DOHH2 (cell line): ENCODE data around the gene LSM3.

ENCODE experiments used
- H3F3A ChIP-seq: fragments of 200-600 bp; sonication (generic), shearing (Covaris generic); 2 replicates; pipeline ENCODE4 v1.6.0; 2016; ENCODE audit warnings: antibody characterized with exemption, mild to moderate bottlenecking; ENCODE audit not compliant: control insufficient read depth, insufficient read depth
- H3K27ac ChIP-seq: fragments of 200-600 bp; sonication (generic); 2 replicates; pipeline ENCODE4 v1.5.1; 2014; ENCODE audit warnings: low read depth, mild to moderate bottlenecking, low read length, moderate library complexity
- H3K27me3 ChIP-seq: fragments of 200-600 bp; sonication (generic); 2 replicates; pipeline ENCODE4 v1.6.1; 2014; ENCODE audit warnings: mild to moderate bottlenecking, low read length, mixed read lengths; ENCODE audit not compliant: control insufficient read depth
- H3K36me3 ChIP-seq: fragments of 200-600 bp; sonication (generic); 2 replicates; pipeline ENCODE4 v1.6.1; 2014; ENCODE audit warnings: mild to moderate bottlenecking, low read length, moderate library complexity, mixed read lengths; ENCODE audit not compliant: control insufficient read depth
- H3K4me1 ChIP-seq: fragments of 200-600 bp; sonication (generic); 2 replicates; pipeline ENCODE4 v1.6.1; 2014; ENCODE audit warnings: mild to moderate bottlenecking, low read length, mixed read lengths; ENCODE audit not compliant: control insufficient read depth
- H3K4me2 ChIP-seq: fragments of 200-600 bp; sonication (generic); 2 replicates; pipeline ENCODE4 v1.6.0; 2014; ENCODE audit warnings: mild to moderate bottlenecking, low read length, moderate library complexity
- H3K4me3 ChIP-seq: fragments of 200-600 bp; sonication (generic); 2 replicates; pipeline ENCODE4 v1.5.1; 2014; ENCODE audit warnings: mild to moderate bottlenecking, low read length, mixed read lengths
- H3K79me2 ChIP-seq: fragments of 200-600 bp; sonication (generic); 2 replicates; pipeline ENCODE4 v1.6.1; 2014; ENCODE audit warnings: mild to moderate bottlenecking, low read length, mixed read lengths; ENCODE audit not compliant: control insufficient read depth
- H3K9me2 ChIP-seq: fragments of 200-600 bp; sonication (generic); replicated peaks from 2 replicates; pipeline ENCODE4 v1.6.1; 2014; ENCODE audit warnings: mild to moderate bottlenecking, low read length, mixed read lengths; ENCODE audit not compliant: control insufficient read depth
- H3K9me3 ChIP-seq: fragments of 200-600 bp; sonication (generic); 2 replicates; pipeline ENCODE4 v1.6.1; 2014; ENCODE audit warnings: antibody characterized with exemption, low read length, mixed read lengths; ENCODE audit not compliant: control insufficient read depth, insufficient read depth
- H4K20me1 ChIP-seq: fragments of 200-600 bp; sonication (generic); 2 replicates; pipeline ENCODE4 v1.6.0; 2014; ENCODE audit warnings: low read depth, mild to moderate bottlenecking, antibody characterized with exemption, low read length, moderate library complexity; ENCODE audit not compliant: control insufficient read depth, insufficient read depth
- EZH2phosphoT487 ChIP-seq: fragments of 200-600 bp; sonication (generic); IDR thresholded peaks from 2 replicates; pipeline ENCODE4 v1.6.1; 2017; ENCODE audit warnings: borderline replicate concordance, mild to moderate bottlenecking, antibody characterized with exemption, low read length, moderate library complexity, mixed read lengths
- TF ChIP-seq, protein P1 (sequence below): fragments of 200-600 bp; sonication (generic); IDR thresholded peaks from one replicate; pipeline ENCODE4 v1.5.1; 2014; ENCODE audit warnings: antibody characterized with exemption, mild to moderate bottlenecking, low read depth, low read length; ENCODE audit not compliant: poor library complexity, severe bottlenecking

The LSM3 gene

DNA sequence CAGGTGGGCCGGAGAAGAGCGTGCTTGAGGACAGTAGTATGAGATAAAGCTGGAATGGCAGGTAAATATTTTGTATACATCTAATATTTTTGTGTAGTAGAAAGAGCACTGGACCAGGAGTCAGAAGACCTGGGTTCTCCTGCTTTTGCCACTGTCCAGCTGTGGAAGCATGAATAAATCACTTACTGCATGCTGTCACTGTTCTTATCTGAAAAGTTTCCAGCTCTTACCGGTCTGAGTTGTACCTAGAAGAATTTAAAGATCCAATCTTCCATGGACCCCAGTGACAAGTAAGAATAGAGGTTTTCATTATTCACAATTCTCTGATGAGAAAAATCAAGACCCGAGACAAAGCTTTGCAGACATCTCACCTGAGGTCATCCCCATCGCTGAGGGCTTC, 6.1 kb upstream of the LSM3 start:
- peaks cover 45% of the 10 kb centered on the region for H3K79me2 ChIP-seq
- no peak overlapping the region for H3K27ac ChIP-seq
- H3K9me3 ChIP-seq = no peaks in the 10 kb centered on the region
- no peaks in the 10 kb centered on the region for H3K9me2 ChIP-seq
- H3F3A ChIP-seq = peaks cover 13% of the 10 kb centered on the region
- H3K4me3 ChIP-seq = no peak overlapping the region
- peaks cover 10% of the 10 kb centered on the region; the same call in 1 of the 2 replicates for H4K20me1 ChIP-seq
- no peak overlapping the region for H3K4me2 ChIP-seq
- peaks cover 61% of the 10 kb centered on the region for H3K36me3 ChIP-seq
- TF ChIP-seq, protein P1, sequence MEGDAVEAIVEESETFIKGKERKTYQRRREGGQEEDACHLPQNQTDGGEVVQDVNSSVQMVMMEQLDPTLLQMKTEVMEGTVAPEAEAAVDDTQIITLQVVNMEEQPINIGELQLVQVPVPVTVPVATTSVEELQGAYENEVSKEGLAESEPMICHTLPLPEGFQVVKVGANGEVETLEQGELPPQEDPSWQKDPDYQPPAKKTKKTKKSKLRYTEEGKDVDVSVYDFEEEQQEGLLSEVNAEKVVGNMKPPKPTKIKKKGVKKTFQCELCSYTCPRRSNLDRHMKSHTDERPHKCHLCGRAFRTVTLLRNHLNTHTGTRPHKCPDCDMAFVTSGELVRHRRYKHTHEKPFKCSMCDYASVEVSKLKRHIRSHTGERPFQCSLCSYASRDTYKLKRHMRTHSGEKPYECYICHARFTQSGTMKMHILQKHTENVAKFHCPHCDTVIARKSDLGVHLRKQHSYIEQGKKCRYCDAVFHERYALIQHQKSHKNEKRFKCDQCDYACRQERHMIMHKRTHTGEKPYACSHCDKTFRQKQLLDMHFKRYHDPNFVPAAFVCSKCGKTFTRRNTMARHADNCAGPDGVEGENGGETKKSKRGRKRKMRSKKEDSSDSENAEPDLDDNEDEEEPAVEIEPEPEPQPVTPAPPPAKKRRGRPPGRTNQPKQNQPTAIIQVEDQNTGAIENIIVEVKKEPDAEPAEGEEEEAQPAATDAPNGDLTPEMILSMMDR = no peak
- TF ChIP-seq EZH2phosphoT487 = no peak
- H3K27me3 ChIP-seq = no peaks in the 10 kb centered on the region
- peaks cover 36% of the 10 kb centered on the region for H3K4me1 ChIP-seq

DNA sequence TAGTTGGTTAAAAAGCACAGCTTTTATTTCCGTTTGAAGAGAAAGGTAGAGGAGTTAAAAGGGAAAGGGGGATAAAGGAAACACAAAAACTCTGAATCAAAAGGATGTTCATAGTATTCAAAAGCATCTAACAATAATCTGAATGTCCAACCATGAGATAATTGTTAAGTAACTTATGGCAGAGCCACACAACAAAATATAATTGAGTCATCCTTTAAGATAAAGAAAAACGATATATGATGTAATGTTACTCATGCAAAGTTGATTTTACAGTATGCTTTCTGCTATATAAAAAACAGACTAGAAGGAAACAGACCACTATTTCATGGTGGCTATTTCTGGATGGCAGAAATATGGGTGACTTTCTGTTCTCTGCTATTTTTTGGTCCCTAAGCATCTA, 4.1 kb upstream of the LSM3 start:
- peaks cover 10% of the 10 kb centered on the region; the same call in 1 of the 2 replicates for H4K20me1 ChIP-seq
- no peaks in the 10 kb centered on the region for H3K9me3 ChIP-seq
- peaks cover 39% of the 10 kb centered on the region for H3K4me1 ChIP-seq
- H3K36me3 ChIP-seq = peaks cover 41% of the 10 kb centered on the region
- H3F3A ChIP-seq = peaks cover 13% of the 10 kb centered on the region
- H3K4me2 ChIP-seq = peak overlapping the region; percentile 86
- H3K9me2 ChIP-seq = no peaks in the 10 kb centered on the region
- H3K79me2 ChIP-seq = peaks cover 63% of the 10 kb centered on the region
- no peak overlapping the region for H3K27ac ChIP-seq
- no peaks in the 10 kb centered on the region for H3K27me3 ChIP-seq
- H3K4me3 ChIP-seq = peak overlapping the region; percentile 65; the same call in 1 of the 2 replicates
- TF ChIP-seq, protein P1 = no peak
- no peak for TF ChIP-seq EZH2phosphoT487

DNA sequence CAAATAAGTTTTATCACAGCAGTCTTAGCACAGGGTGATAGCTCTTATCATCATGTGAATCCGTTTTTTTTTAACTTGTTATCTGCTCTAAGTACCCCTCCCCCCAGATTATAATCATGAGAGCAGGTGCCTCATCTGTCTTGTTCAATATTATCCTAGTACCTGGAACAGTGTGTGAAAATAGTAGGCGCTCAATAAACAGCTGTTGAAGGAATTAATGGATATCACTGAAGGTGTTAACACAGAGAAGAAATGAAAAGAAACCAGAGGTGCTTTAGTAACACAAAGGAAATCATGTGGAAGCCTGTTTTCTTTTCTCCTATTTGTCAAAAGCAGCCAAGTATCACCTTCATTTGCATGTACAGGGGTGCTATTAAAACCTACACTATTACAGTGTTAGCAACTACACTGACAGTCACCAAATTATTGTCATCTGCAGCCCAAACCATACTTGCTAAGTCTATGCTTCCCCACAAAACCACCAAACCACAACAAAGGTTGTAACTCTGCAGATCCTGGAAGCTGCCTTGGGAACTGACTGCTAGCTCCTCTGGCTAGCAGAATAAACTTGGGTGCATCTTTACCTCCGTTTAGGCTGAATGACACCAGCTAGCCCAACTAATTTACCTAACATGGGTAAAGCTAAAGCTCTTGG, 3.1 kb upstream of the LSM3 start:
- no peaks in the 10 kb centered on the region for H3K9me3 ChIP-seq
- no peaks in the 10 kb centered on the region for H3K27me3 ChIP-seq
- H4K20me1 ChIP-seq = peaks cover 10% of the 10 kb centered on the region; the same call in 1 of the 2 replicates
- peaks cover 13% of the 10 kb centered on the region for H3F3A ChIP-seq
- no peaks in the 10 kb centered on the region for H3K9me2 ChIP-seq
- H3K4me1 ChIP-seq = peaks cover 44% of the 10 kb centered on the region
- peak overlapping the region; percentile 76 for H3K27ac ChIP-seq
- peaks cover 31% of the 10 kb centered on the region for H3K36me3 ChIP-seq
- H3K4me2 ChIP-seq = peak overlapping the region; percentile 86
- H3K79me2 ChIP-seq = peaks cover 74% of the 10 kb centered on the region
- TF ChIP-seq EZH2phosphoT487 = no peak
- TF ChIP-seq, protein P1 = no peak
- peak overlapping the region; percentile 65 for H3K4me3 ChIP-seq
